ENCODE data around the gene USP9Y.

DNA sequence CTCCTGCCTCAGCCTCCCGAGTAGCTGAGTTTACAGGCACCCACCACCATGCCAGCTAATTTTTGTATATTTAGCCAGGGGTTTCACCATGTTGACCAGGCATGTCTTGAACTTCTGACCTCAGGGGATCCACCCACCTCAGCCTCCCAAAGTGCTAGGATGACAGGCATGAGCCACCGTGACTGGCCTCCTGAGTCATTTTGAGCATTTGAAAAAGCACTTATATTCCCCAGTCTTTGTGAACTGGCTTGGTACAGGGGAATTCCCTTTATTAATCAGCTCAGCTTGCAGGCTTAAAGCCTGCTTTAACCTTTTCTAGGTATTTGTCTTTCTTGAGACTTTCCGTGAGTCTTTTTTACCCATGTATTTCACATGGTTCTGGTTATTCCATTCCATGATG, 32.6 kb downstream of the USP9Y start:
- no peak for TF ChIP-seq CTCF (IDR thresholded peaks at IDR 0.05; ENCODE audit: low read depth, low read length)
- no peak for TF ChIP-seq EZH2phosphoT487 (IDR thresholded peaks at IDR 0.05; ENCODE audit: low read depth)
